Stimulated activated naive CD8-positive, alpha-beta T cell treated with anti-CD3 and anti-CD28 coated beads, Interleukin-15, amount 100 ng/mL, for 72 hours (primary cell): ENCODE results near the gene ABHD14A.

Source experiments
- ATAC-seq: fragments of 150-1000 bp; cut with Tn5 transposase; 2 replicates; pipeline ENCODE4 v1.10.0; 2021; ENCODE audit warnings: mild to moderate bottlenecking, moderate library complexity
- DNase-seq, 2 donors: peaks; one replicate each; pipeline ENCODE4 v3.0.0; 2021 to 2022
- H3K27ac Mint-ChIP-seq, 2 donors: one replicate each; pipeline ENCODE4 v1.8.0; 2022; ENCODE audit warnings: mild to moderate bottlenecking in 2 of 2, mixed read lengths in 2 of 2, moderate library complexity in 2 of 2
- H3K27me3 Mint-ChIP-seq: one replicate; pipeline ENCODE4 v1.8.0; 2022; ENCODE audit warnings: mixed read lengths
- H3K4me1 Mint-ChIP-seq: one replicate; pipeline ENCODE4 v1.8.0; 2022; ENCODE audit warnings: mild to moderate bottlenecking, mixed read lengths
- H3K4me3 Mint-ChIP-seq, 2 donors: one replicate each; pipeline ENCODE4 v1.8.0; 2022; ENCODE audit warnings: mild to moderate bottlenecking in 2 of 2, mixed read lengths in 2 of 2, moderate library complexity in 1 of 2
- H3K9me3 Mint-ChIP-seq, 2 donors: one replicate each; pipeline ENCODE4 v1.8.0; 2022; ENCODE audit warnings: mixed read lengths in 2 of 2

Gene ABHD14A

DNA sequence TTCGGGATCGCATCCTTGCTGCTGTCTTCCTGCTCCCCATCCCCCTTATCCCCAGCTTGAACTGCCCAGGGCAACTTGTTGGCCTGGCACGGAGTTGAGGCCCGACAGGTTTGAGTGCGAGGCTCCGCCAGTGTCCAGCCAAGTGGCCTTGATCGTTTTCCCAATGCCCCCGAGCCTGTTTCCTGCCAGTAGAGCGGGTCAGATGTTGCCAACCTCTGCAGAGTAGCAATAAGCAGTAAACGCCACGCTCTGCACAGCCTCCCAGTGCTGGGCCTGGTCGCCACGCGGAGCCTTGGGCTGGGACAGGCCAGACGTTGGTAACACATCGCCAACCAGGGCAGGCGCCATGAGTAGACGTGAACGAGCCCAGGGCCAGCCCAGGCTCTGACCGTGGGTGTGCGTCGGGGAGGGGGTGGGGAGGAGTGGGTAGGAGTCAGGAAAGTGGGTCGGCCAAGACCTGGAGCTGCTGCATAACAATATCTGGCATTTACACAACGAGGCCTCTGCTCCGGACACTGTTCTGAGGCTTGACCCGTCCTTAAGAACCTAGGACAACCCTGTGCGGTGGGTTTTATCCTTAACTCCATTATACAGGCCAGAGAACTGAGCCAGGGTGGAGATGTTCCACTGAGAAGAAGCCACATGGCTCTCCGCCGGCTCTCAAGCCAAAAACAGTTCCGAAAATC lies 444 bp upstream of the ABHD14A start:
- H3K4me3 Mint-ChIP-seq = peak overlapping the region; percentile 84 to 100
- DNase-seq = peak in 1 of 2 donors; percentile 40

DNA sequence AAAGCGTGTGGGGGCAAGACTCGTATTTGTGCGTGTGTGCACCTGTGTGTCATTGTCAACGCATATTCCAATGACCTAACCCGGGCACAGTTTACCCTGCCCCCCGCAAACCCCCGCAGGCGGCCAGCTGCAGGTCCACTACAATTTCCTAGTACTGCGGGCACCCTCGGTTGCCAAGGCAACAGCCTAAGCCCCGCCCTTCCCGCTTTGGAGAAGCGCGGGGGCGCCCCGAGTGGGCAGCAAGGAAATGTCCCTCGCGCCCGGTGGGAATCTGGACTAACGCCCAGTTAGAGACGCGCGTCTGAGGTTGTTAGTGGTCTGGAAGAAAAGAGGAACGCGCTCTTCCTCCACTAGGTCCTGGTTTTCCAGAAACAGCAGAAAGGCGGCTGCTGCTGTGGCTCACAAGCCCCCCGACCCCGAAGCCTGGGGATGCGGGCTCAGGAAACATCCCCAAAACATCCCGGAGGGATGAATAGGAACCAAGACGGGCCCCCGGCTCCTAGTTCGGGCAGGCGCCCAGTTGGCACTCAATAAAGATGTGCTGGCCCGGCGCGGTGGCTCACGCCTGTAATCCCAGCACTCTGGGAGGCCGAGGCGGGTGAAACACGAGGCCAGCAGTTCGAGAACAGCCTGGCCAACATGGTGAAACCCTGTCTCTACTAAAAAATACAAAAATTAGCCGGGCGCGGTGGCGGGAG lies 1.1 kb downstream of the ABHD14A start:
- H3K4me1 Mint-ChIP-seq = peaks cover 59% of the 10 kb centered on the region
- no peak overlapping the region for H3K27ac Mint-ChIP-seq
- ATAC-seq (no peak), DNase-seq (peak in 1 of 2 donors; percentile 40)
- no peaks in the 10 kb centered on the region for H3K9me3 Mint-ChIP-seq
- H3K4me3 Mint-ChIP-seq = peak overlapping the region; percentile 84 to 100
- H3K27me3 Mint-ChIP-seq = no peaks in the 10 kb centered on the region

More for the DNA sequence above, 444 bp upstream of the ABHD14A start:
- ATAC-seq = peak; percentile 47
- Mint-ChIP-seq H3K27ac (peak overlapping the region; percentile 93 to 97), H3K27me3 (no peaks in the 10 kb centered on the region), H3K4me1 (peaks cover 59% of the 10 kb centered on the region), H3K9me3 (no peaks in the 10 kb centered on the region)

DNA sequence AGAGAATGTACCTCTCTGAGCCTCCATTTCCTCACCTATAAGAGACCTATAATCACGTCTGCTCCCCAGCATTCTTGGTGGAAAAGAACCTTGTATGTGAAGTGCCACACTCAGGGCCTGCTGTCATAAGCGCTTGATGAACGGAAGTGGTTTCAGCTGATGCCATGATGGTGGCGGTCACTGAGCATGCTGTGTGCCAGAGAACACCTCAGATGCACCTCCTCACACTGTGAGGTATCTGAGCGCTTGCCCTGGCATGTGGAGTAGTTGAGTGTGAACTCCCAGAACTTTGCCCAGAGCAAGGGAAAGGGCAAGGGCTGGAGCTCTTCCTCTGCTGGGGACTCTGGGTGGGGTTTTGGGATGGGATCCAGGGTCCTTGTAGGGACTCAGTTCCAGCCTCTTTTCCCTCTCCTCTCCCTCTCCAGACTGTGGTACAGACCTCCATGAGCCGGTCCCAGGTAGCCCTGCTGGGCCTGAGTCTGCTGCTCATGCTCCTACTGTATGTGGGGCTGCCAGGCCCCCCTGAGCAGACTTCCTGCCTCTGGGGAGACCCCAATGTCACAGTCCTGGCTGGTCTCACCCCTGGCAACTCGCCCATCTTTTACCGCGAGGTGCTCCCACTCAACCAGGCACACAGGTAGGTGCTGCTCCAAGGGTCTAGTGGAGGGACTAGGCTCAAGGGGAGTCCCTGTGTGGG lies 2.7 kb downstream of the ABHD14A start:
- DNase-seq = peak in 1 of 2 donors; percentile 38
- peak; percentile 47 for ATAC-seq
- peaks cover 69% of the 10 kb centered on the region for H3K4me1 Mint-ChIP-seq
- H3K27ac Mint-ChIP-seq = peak overlapping the region in 1 of 2 donors; percentile 63
- no peaks in the 10 kb centered on the region for H3K9me3 Mint-ChIP-seq
- no peaks in the 10 kb centered on the region for H3K27me3 Mint-ChIP-seq
- H3K4me3 Mint-ChIP-seq = peak overlapping the region; percentile 21 to 36

DNA sequence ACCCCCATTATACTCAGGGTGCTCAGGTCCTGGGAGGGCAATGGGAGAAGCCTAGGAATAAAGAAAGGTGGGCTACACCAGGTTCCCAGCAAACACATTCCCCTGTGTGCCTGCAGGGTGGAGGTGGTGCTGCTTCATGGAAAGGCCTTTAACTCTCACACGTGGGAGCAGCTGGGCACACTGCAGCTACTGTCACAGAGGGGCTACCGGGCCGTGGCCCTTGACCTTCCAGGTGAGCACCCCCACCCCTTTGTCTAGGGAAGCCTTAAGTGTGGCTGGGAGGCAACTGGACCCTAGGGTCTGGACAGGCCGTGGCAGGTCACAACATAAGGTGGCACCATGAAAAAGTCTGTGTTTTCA lies 3.3 kb downstream of the ABHD14A start:
- Mint-ChIP-seq H3K9me3 (no peaks in the 10 kb centered on the region), H3K27me3 (no peaks in the 10 kb centered on the region), H3K4me3 (no peak overlapping the region), H3K4me1 (peaks cover 73% of the 10 kb centered on the region), H3K27ac (no peak overlapping the region)
- DNase-seq (no peak), ATAC-seq (no peak)

DNA sequence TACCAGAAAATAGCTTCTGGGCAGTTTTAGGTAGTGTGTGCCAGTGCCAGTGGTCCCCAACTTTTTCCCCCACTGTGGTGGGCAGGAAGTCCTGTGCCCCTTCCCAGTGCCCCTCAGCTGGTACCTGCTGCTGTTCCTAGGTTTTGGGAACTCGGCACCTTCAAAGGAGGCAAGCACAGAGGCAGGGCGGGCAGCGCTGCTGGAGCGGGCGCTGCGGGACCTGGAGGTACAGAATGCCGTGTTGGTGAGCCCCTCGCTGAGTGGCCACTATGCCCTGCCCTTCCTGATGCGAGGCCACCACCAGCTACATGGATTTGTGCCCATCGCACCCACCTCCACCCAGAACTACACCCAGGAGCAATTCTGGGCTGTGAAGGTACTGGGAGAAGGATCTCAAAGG lies 5.4 kb downstream of the ABHD14A start:
- Mint-ChIP-seq H3K4me3 (no peak overlapping the region), H3K4me1 (peaks cover 77% of the 10 kb centered on the region), H3K9me3 (no peaks in the 10 kb centered on the region), H3K27me3 (no peaks in the 10 kb centered on the region), H3K27ac (no peak overlapping the region)
- ATAC-seq (no peak), DNase-seq (no peak)

DNA sequence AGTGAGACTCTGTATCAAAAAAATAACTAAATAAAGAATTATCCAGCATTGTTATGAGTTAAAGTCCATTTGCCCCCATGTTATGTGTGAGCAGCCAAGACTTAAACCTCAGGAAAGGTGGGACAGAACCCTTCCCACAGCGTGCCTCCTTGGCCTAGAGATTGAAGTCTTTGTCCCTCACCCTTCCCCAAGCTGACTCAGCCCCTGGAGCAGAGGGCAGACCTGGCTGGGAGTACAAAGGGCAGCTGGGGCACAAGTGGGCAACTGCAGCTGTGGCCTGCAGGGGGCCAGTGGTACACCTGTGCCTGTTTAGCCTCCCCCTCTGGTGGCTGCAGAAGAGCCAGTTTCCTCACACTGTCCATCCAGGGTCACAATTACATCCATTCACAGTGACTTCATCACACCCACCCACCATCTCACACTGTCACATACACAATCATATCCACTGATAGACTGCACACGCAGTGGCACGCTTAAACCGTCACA lies 7.5 kb downstream of the ABHD14A start:
- ATAC-seq (peak; percentile 65), DNase-seq (peak; percentile 45 to 61)
- Mint-ChIP-seq H3K4me1 (peaks cover 68% of the 10 kb centered on the region), H3K27ac (peak overlapping the region; percentile 89 to 97), H3K9me3 (no peaks in the 10 kb centered on the region), H3K27me3 (no peaks in the 10 kb centered on the region), H3K4me3 (peak overlapping the region; percentile 93 to 94)

DNA sequence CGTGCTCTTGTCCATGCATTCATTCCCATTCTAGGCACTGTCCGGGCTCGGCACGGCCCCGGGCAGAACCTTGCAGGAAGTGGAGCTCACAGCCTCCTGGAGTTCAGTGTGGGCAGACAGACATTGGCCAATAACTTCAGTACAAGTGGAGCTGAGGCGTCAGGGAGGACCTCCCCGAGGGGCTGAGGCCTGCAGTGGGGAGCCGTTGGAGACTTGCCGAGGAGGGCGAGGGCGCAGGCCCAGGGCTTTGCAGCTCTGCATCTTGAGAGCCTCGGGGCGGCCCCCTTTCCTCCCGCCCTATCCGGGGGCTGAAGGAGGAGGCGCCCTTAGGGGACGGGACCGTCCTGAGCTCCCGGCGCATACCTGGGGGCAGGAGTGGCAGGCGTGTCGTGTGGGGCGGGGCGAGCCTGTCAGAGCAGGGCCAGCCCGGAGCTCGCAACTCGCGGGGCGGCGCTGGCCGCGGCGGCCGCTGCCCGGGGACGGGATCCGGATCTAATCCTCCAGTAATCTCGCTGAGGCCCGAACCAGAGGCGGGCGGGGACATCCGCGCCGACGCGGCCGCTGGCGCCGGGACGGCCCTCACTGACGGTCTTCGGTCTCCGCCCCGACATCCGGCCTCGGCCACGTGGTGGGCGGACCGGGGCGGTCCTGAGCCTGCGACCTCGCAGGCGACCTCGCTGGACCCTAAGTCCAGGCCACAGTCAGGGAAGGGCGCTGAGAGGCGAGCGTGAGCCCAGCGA lies 8.1 kb downstream of the ABHD14A start, which contains the start of gene ACY1:
Gene ACY1, plus strand, starts transcription at position 698 of the 740 bp plus-strand sequence. CDS start 530 bp downstream, outside the sequence.
- DNase-seq = peak; percentile 83 to 85
- peak; percentile 92 for ATAC-seq
- Mint-ChIP-seq H3K9me3 (no peaks in the 10 kb centered on the region), H3K4me1 (peaks cover 62% of the 10 kb centered on the region), H3K27ac (peak within 1 kb of the TSS; percentile 92 to 97), H3K4me3 (peak within 1 kb of the TSS; percentile 93 to 94), H3K27me3 (no peaks in the 10 kb centered on the region)

DNA sequence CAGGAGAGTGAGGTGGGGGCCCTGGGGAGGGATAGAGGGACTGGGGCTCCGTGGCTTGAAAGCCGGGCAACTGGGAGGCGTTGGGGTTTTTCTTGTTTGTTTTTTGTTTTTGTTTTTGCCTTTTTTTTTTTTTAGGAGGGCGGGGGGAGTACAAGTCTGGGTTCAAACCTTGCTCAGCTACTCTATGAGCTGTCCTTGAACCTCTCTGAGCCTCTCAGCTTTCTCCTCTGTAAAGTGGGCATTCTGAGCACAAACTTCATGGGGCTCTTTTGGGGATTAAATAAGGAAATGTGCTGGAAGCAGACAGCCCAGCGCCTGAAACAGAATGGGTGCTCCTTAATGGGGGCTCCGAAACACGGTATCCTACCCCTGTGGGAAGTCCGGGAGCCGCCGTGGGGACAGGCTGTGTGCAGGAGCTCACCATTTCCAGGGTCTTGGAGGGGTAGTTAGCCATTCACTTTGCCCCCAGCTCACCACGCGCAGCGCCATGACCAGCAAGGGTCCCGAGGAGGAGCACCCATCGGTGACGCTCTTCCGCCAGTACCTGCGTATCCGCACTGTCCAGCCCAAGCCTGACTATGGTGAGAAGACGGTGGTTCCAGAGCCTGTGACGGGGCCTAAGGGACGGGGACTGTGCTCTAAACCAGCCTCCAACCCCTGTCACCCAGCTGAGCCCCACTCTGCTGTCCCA lies 8.9 kb downstream of the ABHD14A start:
- ATAC-seq (peak; percentile 13), DNase-seq (no peak)
- peak overlapping the region; percentile 92 to 97 for H3K27ac Mint-ChIP-seq
- no peaks in the 10 kb centered on the region for H3K9me3 Mint-ChIP-seq
- H3K4me3 Mint-ChIP-seq = peak overlapping the region; percentile 93 to 94
- no peaks in the 10 kb centered on the region for H3K27me3 Mint-ChIP-seq
- peaks cover 64% of the 10 kb centered on the region for H3K4me1 Mint-ChIP-seq

DNA sequence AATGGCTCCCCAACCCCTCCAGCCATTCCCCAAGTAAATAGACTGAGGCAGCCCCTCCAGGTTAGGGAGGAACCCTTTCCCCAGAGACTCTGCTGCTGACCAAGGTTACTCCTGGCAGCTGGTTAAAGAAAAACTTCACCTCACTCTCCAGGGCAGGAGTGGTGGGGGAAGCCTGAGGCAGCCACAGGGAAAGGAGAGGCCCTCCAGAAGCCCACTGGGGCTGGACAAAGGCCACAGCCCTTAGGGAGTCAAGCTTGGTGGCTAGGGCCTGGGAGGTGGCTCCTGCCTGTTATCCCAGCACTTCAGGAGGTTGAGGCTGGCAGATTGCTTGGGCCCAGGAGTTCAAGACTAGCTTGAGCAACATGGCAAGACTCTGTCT lies 9.4 kb downstream of the ABHD14A start:
- Mint-ChIP-seq H3K4me3 (peak overlapping the region; percentile 93 to 94), H3K4me1 (peaks cover 69% of the 10 kb centered on the region), H3K27ac (no peak overlapping the region), H3K27me3 (no peaks in the 10 kb centered on the region), H3K9me3 (no peaks in the 10 kb centered on the region)
- ATAC-seq (no peak), DNase-seq (no peak)

DNA sequence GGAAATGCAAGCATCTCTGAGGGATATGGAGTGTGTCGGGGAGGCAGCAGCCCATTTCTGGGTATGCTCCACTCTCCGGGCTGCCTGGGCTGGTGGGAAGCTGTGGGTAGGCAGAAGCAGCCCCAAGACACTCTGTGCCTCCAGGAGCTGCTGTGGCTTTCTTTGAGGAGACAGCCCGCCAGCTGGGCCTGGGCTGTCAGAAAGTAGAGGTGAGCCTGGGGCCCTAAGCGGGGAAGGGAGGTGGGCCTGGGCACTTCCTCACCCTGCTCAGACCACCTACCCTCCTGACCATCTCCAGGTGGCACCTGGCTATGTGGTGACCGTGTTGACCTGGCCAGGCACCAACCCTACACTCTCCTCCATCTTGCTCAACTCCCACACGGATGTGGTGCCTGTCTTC lies 10.2 kb downstream of the ABHD14A start:
- Mint-ChIP-seq H3K27ac (peak overlapping the region in 1 of 2 donors; percentile 57), H3K27me3 (no peaks in the 10 kb centered on the region), H3K4me3 (no peak overlapping the region), H3K4me1 (peaks cover 71% of the 10 kb centered on the region), H3K9me3 (no peaks in the 10 kb centered on the region)
- DNase-seq (no peak), ATAC-seq (no peak)

DNA sequence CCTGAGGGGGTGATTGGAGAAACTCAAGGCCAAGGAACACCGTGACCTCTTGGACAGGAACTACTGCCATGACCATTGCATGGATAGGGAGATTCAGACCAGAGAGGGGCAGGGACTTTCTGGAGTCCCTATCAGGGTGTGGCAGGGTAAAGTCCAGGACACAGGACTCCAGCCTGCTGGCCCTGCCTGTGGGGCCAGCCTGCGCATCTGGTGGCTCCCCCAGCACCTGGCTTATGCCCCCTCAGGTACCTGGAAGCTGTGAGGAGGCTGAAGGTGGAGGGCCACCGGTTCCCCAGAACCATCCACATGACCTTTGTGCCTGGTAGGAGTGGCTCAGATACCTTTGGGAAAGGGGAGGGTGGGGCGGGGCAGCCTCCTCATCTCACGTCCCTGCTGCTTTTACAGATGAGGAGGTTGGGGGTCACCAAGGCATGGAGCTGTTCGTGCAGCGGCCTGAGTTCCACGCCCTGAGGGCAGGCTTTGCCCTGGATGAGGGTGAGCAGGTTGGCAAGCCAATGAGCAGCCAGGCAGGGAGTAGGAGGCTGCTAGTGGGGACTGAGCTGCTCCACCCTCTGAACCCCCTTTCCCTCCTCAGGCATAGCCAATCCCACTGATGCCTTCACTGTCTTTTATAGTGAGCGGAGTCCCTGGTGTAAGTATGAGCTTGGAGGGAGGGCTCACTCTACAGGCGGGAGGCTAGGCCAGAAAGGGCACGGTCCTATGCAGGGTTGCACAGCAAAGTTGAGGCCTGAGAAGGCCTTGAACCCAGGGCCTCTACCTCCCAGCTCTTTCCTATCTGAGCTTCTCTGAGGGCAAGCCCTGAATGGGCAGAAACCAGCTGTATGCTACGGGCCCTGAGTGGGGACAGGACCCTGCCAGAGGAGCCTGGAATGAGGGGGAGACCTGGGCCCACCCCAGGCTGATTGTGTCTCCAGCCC lies 11.4 kb downstream of the ABHD14A start:
- DNase-seq = no peak
- Mint-ChIP-seq H3K4me1 (peaks cover 69% of the 10 kb centered on the region), H3K4me3 (no peak overlapping the region), H3K9me3 (no peaks in the 10 kb centered on the region), H3K27ac (peak overlapping the region in 1 of 2 donors; percentile 9), H3K27me3 (no peaks in the 10 kb centered on the region)
- no peak for ATAC-seq

DNA sequence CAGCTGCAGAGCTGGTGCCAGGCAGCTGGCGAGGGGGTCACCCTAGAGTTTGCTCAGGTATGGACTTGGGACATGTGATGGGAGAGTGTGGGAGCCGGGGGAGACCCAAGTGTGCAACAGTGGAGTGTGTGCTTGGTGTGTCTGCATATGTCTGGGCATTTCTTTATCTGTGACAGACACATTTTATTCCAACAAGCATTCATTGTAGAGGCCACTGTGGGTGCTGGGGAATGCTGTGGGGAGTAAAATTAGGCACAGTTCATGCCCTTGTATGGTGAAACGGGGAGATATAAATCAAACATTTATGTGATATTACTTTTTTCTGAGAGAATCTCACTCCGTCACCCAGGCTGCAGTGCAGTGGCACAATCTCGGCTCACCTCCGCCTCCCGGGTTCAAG lies 12.7 kb downstream of the ABHD14A start:
- peaks cover 69% of the 10 kb centered on the region for H3K4me1 Mint-ChIP-seq
- no peak overlapping the region for H3K27ac Mint-ChIP-seq
- H3K4me3 Mint-ChIP-seq = no peak overlapping the region
- ATAC-seq = no peak
- DNase-seq = no peak
- no peaks in the 10 kb centered on the region for H3K9me3 Mint-ChIP-seq
- H3K27me3 Mint-ChIP-seq = no peaks in the 10 kb centered on the region

DNA sequence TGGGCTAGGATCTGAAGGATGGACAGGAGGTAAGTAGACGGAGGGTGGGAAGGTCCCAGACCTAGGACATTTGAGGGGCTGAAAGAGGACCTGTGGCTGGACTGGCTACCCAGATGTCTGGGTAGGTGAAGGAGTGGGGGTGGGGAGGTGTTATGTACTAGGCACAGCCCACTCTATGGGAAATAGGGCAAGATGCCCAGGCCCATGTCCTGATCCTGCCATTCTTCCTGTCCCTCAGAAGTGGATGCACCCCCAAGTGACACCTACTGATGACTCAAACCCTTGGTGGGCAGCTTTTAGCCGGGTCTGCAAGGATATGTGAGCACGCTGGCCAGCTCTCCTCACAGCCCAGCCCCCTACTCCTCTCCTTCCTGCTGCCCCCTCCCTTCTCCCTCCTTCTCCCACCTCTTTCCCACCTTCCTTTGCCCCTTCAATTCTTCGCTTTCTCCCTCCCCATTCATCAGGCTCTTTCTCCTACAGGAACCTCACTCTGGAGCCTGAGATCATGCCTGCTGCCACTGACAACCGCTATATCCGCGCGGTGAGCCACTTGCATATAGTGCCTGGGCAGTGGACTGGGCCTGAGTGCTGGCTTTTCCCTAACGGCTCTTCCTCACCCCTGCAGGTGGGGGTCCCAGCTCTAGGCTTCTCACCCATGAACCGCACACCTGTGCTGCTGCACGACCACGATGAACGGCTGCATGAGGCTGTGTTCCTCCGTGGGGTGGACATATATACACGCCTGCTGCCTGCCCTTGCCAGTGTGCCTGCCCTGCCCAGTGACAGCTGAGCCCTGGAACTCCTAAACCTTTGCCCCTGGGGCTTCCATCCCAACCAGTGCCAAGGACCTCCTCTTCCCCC lies 13.7 kb downstream of the ABHD14A start:
- H3K4me3 Mint-ChIP-seq = no peak overlapping the region
- no peaks in the 10 kb centered on the region for H3K9me3 Mint-ChIP-seq
- peak overlapping the region; percentile 6 to 89 for H3K27ac Mint-ChIP-seq
- no peaks in the 10 kb centered on the region for H3K27me3 Mint-ChIP-seq
- DNase-seq (no peak), ATAC-seq (no peak)
- H3K4me1 Mint-ChIP-seq = peaks cover 69% of the 10 kb centered on the region
